Measurements from ENCODE around the gene NFATC2. TPM values are rescaled to one million over a fixed set of nuclear protein-coding genes. Genes with fewer than 3 reads are reported as not detected.
A peak's percentile ranks its signal among the peaks of the same experiment; 100 is the strongest.

NFATC2 gene
- total RNA-seq, 2 donors from 2014 or later = 11.9 to 24.5 TPM

GRCh38 chr20:51374456-51374830 is 168.1 kb downstream of the NFATC2 start:
- Histone ChIP-seq H3K4me1 (ENCODE audit: control insufficient read depth in 1 of 2, low read depth in 2 of 2) (peaks cover 0 to 6% of the 10 kb centered on the region in 2 donors), H3K9me3 (no peaks in the 10 kb centered on the region), H3K27me3 (replicated peaks; ENCODE audit: insufficient read depth) (no peaks in the 10 kb centered on the region), H3K36me3 (no peaks in the 10 kb centered on the region), H3K27ac (no peak overlapping the region), H3K4me3 (no peak overlapping the region)
- no peak for ATAC-seq (ENCODE audit: insufficient number of reproducible peaks, low FRiP score, low read depth)
- TF ChIP-seq CTCF (IDR thresholded peaks at IDR 0.05) = no peak
- DNase-seq (ENCODE audit: low spot score) = no peak

GRCh38 chr20:51373713-51374455 is 168.6 kb downstream of the NFATC2 start:
- no peak for ATAC-seq (ENCODE audit: insufficient number of reproducible peaks, low FRiP score, low read depth)
- no peak for TF ChIP-seq CTCF (IDR thresholded peaks at IDR 0.05)
- H3K27ac ChIP-seq = no peak overlapping the region

GRCh38 chr20:51372966-51373365 is 169.6 kb downstream of the NFATC2 start:
- peaks cover 0 to 6% of the 10 kb centered on the region in 2 donors for H3K4me1 ChIP-seq (ENCODE audit: control insufficient read depth in 1 of 2, low read depth in 2 of 2)
- no peak for ATAC-seq (ENCODE audit: insufficient number of reproducible peaks, low FRiP score, low read depth)
- H3K27ac ChIP-seq = no peak overlapping the region
- no peaks in the 10 kb centered on the region for H3K9me3 ChIP-seq
- DNase-seq (ENCODE audit: low spot score) = no peak
- no peaks in the 10 kb centered on the region for H3K36me3 ChIP-seq
- no peaks in the 10 kb centered on the region for H3K27me3 ChIP-seq (replicated peaks; ENCODE audit: insufficient read depth)
- no peak for TF ChIP-seq CTCF (IDR thresholded peaks at IDR 0.05)
- no peak overlapping the region for H3K4me3 ChIP-seq

More at GRCh38 chr20:51373713-51374455, 168.6 kb downstream of the NFATC2 start:
- no peaks in the 10 kb centered on the region for H3K9me3 ChIP-seq
- no peaks in the 10 kb centered on the region for H3K27me3 ChIP-seq (replicated peaks; ENCODE audit: insufficient read depth)
- H3K4me3 ChIP-seq = no peak overlapping the region
- DNase-seq (ENCODE audit: low spot score) = no peak
- peaks cover 0 to 6% of the 10 kb centered on the region in 2 donors for H3K4me1 ChIP-seq (ENCODE audit: control insufficient read depth in 1 of 2, low read depth in 2 of 2)
- no peaks in the 10 kb centered on the region for H3K36me3 ChIP-seq

GRCh38 chr20:51372176-51372803 is 170.2 kb downstream of the NFATC2 start:
- H3K4me3 ChIP-seq = no peak overlapping the region
- no peaks in the 10 kb centered on the region for H3K36me3 ChIP-seq
- H3K9me3 ChIP-seq = no peaks in the 10 kb centered on the region
- H3K27ac ChIP-seq = no peak overlapping the region
- DNase-seq (ENCODE audit: low spot score) = no peak
- TF ChIP-seq CTCF (IDR thresholded peaks at IDR 0.05) = peak; percentile 80
- H3K4me1 ChIP-seq (ENCODE audit: control insufficient read depth in 1 of 2, low read depth in 2 of 2) = peaks cover 0 to 6% of the 10 kb centered on the region in 2 donors
- no peaks in the 10 kb centered on the region for H3K27me3 ChIP-seq (replicated peaks; ENCODE audit: insufficient read depth)
- no peak for ATAC-seq (ENCODE audit: insufficient number of reproducible peaks, low FRiP score, low read depth)

GRCh38 chr20:51371720-51372119 is 170.8 kb downstream of the NFATC2 start:
- Histone ChIP-seq H3K9me3 (no peaks in the 10 kb centered on the region), H3K27ac (no peak overlapping the region), H3K27me3 (replicated peaks; ENCODE audit: insufficient read depth) (no peaks in the 10 kb centered on the region), H3K36me3 (no peaks in the 10 kb centered on the region), H3K4me1 (ENCODE audit: control insufficient read depth in 1 of 2, low read depth in 2 of 2) (peaks cover 0 to 11% of the 10 kb centered on the region in 2 donors), H3K4me3 (no peak overlapping the region)
- TF ChIP-seq CTCF (IDR thresholded peaks at IDR 0.05) = no peak
- DNase-seq (ENCODE audit: low spot score) (no peak), ATAC-seq (ENCODE audit: insufficient number of reproducible peaks, low FRiP score, low read depth) (no peak)
